GM18867 (cell line): Measurements from ENCODE around the gene MAP3K15.

Source experiments
- ATAC-seq: cut with Tn5 transposase; IDR thresholded peaks from one replicate; pipeline ENCODE4 v1.9.1; 2021; ENCODE audit warnings: mild to moderate bottlenecking, moderate library complexity; ENCODE audit not compliant: unreplicated experiment

Gene MAP3K15

DNA sequence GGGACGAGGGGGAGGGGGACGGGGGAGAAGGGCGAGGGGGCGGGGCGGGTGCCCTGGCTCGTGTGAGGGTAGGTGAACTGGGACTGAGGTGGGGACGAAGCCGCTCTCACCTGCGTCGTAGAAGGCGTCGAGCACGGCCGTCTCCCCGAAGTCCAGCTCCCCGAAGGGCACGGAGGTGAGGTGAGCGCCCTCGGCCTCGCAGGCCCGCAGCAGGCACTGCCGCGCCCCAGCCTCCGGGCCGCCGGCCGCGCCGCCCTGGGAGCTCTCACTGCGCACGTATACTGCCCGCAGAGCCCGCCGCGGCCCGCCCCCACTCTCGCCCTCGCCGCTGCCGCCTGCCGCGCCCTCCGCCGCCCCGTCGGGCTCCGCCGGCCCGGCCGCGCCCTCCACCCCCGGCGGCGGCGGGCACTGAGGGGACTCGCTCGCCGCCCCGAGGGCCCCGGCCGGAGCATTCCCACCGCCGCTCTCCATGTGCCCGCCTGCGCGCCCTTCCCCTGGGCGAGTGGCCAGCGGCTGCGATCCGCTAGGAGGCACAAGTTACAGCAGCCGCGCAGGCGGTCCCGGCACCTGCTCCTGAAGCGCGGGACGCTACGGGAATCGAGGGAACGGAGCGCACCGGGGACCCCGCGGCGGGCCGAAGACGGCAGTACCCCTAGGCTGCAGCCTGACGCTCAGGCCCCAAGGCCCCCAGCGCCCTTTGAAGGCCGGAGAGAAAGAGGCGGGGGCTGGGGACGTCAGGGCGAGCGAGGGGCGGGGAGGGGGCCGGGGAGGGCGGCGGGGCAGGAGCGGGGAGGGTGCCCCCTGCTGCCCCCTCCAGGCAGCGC is at the start of gene MAP3K15:
MAP3K15 (minus strand) TSS at position 718 of the 824 bp plus-strand sequence; CDS start at position 471, 247 bp downstream.
- no peak for ATAC-seq

GRCh38 chrX:19564606-19565005 is 49.3 kb upstream of the MAP3K15 start:
- ATAC-seq, result no peak

GRCh38 chrX:19563746-19564145 is 48.4 kb upstream of the MAP3K15 start:
- ATAC-seq, result peak; percentile 31

DNA sequence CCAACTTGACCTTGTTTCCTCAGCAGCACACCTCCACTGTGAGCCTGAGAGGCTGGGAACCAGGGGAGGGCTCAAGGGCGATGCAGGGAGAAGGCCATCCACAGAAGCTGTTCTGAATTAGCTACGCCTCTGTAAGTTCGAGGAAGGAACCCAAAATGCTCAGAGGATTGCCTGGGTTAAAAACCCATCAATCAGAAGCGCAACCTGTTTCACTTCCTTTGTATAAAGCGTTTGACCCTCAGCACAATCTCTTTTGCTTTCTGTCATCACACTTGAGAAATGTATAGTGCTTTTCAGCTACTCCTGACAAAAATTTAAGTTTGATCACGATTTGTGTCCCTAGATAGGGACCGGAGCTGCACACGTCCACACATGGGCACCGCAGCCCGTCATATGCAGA is 48.0 kb upstream of the MAP3K15 start:
- ATAC-seq, result peak; percentile 64

DNA sequence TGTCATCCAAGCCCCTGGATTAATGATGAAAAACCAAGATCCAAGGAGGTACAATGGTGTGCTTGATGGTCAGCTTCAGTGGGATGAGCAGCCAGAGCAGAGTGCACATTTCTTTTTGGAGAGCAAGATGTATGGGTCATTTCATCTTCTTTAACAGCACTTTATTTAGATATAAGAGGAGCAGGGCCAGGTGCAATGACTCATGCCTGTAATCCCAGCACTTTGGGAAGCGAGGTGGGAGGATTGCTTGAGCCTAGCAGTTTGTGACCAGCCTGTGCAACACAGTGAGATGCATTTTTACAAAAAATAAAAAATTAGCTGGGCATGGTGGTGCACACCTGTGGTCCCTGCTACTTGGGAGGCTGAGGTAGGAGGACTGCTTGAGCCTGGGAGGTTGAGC is 45.3 kb upstream of the MAP3K15 start:
- no peak for ATAC-seq

- no peak for ATAC-seq
Measured at GRCh38 chrX:19557822-19558221, 42.5 kb upstream of the MAP3K15 start.

DNA sequence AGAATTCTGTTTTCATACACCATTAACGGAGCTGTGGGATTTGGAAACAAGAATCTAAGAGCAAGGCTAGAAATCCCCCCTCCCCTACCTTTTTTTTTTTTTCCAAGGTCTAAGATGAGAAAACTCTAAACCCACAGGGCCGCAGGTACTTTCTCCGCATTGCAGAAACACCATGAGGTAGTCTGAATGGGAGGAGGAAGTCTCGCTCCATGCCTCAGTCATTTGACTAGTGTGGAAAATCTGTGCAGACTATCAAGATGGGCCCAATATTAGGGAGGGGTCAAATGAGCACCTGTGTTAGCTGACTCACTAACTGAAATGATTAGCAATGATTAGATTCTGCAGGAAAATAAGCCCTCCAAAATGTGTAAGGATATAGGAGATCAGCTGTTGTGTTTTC is 40.9 kb upstream of the MAP3K15 start:
- no peak for ATAC-seq

GRCh38 chrX:19555683-19556082 is 40.4 kb upstream of the MAP3K15 start:
- no peak for ATAC-seq

DNA sequence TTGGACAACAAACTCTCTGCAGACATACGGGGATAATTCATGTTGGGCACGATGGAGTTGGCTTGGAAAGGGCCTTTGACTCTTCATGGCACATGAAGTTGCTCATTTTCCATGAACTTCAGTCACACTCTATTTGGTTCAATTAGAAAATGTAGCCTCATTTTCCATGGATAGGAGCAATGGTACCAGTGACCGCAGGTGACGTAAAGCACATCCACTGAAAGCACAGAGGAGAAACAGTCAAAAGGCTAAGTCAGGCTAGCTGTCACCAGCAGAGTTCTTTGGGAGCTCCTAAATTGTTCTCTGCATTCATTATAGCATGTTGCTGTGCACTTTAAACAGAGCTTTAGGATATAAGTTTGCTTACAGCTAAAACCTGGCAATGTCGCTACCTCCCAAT is 39.9 kb upstream of the MAP3K15 start:
- no peak for ATAC-seq

DNA sequence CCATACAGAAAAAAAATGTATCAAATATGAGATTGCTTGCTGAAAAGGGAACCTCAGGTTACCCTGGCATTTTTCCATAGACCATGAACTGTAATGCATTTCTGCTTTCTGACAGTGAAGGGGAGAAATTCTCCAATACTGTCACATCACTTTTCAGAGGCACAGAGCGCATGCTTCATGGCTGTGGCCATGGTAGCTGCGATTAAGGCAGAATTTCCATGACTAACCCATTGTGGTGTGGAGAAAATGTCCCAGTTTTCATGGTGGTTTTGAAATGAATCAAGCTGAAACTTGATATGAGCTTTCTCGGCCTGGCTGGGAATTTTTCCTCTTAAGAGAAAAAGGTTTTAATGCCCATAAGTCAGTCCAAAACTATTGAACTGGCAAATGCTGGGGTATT is 39.5 kb upstream of the MAP3K15 start:
- ATAC-seq, result no peak

DNA sequence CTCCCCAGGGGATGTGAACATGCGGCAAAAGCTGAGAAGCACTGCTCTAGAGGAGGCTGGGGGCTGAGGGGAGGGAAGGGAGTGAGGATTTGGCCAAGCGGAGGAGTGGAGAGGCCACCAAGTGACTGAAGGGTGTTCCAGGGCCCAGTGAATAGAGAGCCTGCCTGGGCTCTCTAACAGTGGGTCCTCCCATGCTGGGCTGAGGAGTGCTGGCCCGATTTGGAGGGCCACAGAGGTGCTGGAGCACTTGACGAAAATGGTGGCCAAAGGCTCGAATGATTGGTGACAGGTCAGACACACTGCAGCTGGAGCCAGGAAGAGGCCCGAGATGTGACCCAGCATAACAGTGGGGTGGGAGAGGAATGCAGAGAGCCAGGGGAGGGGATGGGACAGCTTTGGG is 37.5 kb upstream of the MAP3K15 start:
- no peak for ATAC-seq

DNA sequence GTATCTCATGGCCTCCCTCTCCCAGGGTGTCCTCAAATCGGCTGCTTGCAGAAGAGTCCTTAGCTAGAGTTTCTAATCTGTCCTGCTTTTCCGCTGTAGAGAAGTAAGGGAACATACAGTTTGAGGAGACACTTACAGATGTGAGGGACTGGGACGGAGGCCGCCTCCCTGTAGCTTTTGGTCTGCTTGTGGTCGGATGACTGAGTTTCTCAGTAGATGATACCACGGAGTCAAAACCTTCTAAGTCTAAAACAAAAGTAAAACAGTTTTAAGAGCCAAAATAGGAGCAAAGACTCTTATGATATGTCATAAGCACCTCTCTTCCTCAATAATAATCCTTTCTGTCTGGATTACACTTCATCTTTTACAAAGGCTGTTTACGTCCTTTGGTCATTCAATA is 34.5 kb upstream of the MAP3K15 start:
- peak; percentile 66 for ATAC-seq

DNA sequence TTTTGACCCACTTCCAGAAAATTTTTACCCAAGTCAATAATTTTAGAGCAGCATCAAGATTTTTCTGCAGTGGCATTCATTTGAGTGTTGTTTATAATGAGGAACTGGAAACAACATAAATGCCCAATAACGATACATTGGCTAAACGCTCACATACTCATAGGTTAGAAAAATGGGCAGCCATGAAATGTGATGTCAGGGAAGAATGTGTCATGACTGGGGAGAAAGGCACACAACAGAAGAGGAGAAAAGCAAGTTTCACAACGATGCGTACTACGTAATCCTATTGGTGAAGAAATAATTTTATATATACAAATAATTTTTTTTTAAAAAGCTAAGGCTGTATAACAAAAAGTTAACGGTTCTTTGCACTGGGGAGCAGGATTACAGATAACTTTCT is 33.6 kb upstream of the MAP3K15 start:
- no peak for ATAC-seq

DNA sequence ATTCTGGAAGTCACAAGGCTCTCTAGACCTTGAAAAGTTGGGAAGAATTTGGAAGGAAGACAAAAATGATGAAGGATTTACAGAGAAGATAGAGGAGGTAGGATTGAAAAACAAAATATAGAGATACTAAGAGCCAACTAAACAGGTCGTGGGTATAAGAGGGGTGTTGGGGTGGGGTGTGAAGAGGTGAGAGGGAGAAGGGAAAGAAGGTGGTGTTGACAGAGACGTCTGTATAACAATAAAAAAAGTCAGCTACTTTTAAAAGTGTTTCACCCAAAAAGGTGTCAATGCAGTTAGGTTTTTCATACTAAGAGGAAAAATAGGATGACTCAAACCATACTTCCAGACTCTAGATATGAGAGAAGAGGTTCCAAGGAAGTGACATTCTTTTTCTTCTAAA is 33.0 kb upstream of the MAP3K15 start:
- no peak for ATAC-seq

- no peak for ATAC-seq
Measured at GRCh38 chrX:19545651-19546050, 30.3 kb upstream of the MAP3K15 start.

DNA sequence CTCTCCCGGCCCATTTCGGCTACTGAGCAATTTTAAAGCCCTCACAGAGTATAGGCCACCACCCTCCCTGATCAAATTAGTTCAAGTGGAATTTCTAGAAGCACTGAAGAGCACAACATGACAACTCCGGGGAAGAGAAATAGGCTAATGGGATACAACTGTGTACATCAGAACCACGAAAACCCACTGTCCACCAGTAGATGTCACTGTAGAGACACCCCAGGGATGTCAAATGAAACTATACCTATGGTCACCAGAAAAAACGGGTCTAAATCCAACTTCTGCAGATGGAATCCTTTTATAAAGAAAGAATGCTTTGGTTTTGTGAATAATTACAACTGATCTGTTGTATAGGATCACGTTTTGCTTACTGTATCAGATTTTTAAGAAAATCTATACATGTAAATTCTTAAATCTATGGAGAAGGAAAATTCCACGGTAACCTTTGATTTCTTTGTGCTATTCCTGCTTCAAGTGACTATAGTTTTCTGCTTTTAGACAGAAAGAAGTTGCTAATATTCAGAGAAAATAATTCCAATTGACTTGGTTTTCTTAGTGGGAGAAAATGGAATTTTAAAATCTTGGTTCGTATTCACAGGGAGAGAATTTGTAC is 29.5 kb upstream of the MAP3K15 start:
- peak; percentile 79 for ATAC-seq

- ATAC-seq, result no peak
Measured at GRCh38 chrX:19543951-19544381, 28.7 kb upstream of the MAP3K15 start.

DNA sequence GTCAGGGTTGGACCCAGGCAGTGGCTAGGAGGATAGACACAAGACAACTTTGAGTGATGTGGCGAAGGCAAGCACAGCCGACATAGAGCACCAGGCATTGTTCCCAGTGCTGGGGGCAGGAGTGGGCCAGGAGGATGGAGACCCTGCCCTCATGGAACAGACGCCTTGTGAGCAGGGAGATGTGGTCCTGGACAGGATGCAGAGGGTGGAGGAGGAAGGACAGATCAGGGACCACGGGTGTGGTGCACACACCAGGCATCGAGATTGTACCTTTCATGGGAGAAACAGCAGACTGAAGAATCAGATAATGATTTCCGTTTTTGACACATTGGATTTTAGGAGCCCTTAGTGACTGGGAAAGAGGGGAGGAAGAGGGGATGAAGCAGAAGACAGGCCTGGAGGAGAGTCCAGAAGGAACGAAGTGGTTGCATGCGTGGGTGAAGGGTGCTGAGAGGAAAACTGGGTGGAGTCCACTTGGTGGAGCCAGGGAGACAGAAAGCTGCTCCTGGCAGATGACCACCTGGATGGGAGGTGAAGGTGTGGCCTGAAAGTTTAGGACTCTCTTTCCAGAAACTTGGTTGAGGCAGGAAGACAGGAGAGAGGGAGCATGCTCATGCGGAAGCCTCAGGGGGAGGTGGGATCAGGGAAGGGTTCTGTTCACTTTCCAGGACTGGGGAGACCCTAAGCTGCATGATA is 27.9 kb upstream of the MAP3K15 start:
- no peak for ATAC-seq

DNA sequence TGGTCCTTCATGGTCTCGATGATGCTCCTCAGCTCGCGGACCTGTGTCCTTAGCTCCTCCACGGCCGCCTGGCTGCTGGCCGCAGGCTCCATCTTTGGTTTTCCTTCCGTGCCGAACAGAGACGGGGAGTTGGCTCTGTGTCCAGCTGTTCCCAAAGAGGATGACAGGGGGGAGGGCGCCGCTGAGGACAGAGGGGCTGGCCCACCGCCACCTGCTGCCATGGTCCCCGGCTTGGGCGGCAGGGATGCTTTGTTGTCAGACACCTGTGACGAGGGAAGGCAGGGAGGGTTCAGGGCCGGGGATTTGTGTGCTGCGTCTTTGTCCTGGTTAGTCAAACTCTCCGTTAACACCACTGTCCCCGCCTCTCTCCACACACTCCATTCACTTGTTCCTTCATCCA is 26.6 kb upstream of the MAP3K15 start:
- ATAC-seq, result no peak

- no peak for ATAC-seq
Measured at GRCh38 chrX:19541196-19541595, 25.9 kb upstream of the MAP3K15 start.

DNA sequence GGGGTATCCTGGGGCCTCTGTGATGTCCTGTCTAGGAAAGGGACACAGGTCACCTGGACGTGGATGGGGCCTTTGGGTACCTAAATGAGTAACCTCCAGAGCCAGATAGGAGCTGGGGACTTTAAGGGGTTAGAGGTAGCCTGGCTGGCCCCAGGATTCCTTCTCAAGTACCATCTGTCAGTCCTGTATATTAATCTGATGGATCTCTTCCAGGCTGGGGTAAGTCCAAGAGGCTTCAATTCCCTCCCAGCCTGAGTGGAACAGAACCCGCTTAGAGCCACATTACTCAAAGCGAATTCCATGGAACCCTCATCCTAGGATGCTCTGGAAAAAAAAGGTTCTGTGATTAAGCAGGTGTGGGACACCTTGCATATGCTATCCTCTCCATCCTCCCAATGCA is 24.8 kb upstream of the MAP3K15 start:
- no peak for ATAC-seq

DNA sequence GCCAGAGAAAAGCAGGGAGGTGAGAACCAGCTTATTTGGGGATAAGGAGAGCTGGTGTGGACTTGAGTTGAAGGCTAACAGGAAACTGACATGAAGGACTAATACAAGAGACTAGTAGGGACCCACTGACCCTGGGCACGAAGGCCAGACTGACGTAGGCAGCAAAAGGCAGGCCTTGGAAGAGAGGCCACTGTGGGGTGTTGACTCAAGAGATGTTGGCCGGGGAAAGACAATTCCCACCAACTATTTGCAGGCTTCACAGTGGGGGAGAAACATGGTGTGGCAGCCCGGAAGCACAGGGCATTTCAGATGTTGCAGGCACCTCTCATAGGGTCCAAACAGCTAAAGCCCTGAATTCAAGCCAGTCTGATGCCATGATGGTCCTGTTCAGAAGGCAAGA is 24.4 kb upstream of the MAP3K15 start:
- ATAC-seq, result no peak
